GM12878 (cell line): ENCODE data around the gene TTC33. TPM values are rescaled to one million over a fixed set of nuclear protein-coding genes. Genes with fewer than 3 reads are reported as not detected.

Experiments used
- CTCF ChIP-seq, 3 experiments: IDR thresholded peaks in 2 of 3; conservative IDR thresholded peaks in 1 of 3; 2 replicates each; pipeline ENCODE4 v1.5.1; 2011; ENCODE audit warnings: low read depth in 3 of 3, low read length in 3 of 3, mild to moderate bottlenecking in 3 of 3, control low read depth in 2 of 3, moderate library complexity in 2 of 3, inconsistent platforms in 1 of 3, mixed read lengths in 1 of 3; ENCODE audit not compliant: control insufficient read depth in 2 of 3, insufficient read depth in 1 of 3; ENCODE audit errors: extremely low read depth in 1 of 3
- E2F8 ChIP-seq: fragments of 450-650 bp; IDR thresholded peaks from 2 replicates; pipeline ENCODE4 v1.6.1; 2018; ENCODE audit warnings: mild to moderate bottlenecking, low read depth, moderate library complexity; ENCODE audit not compliant: partially characterized antibody
- HDAC6 ChIP-seq: fragments of 200-600 bp; sonication (generic); IDR thresholded peaks from one replicate; pipeline ENCODE4 v1.8.0; 2017; ENCODE audit warnings: antibody characterized with exemption; ENCODE audit not compliant: unreplicated experiment
- SKIL ChIP-seq: fragments of 450-650 bp; IDR thresholded peaks from 2 replicates; pipeline ENCODE4 v1.6.1; 2017; ENCODE audit warnings: mild to moderate bottlenecking, low read depth, inconsistent platforms; ENCODE audit not compliant: poor library complexity, severe bottlenecking
- SREBF1 ChIP-seq: IDR thresholded peaks from 2 replicates; pipeline ENCODE4 v1.6.1; 2012; ENCODE audit warnings: mild to moderate bottlenecking, low read length
- polyA plus RNA-seq, 11 experiments: library from polyadenylated mRNA; depleted of rRNA in 4 of 11; unstranded in 6 of 11; stranded (reverse) in 5 of 11; fragments of >200 nt; fragmentation: Nextera tagmentation in 4 of 11; fragmentation: Illumina TruSeq in 1 of 11; extraction: Ambion mirVana in 4 of 11; extraction: Trizol in 1 of 11; gene quantifications; 1 replicate in 1 of 11; 2 replicates in 10 of 11; pipeline versions ENCODE4 v1.2.1 to v1.2.3, GENCODE V29; 2011 to 2016; ENCODE audit warnings: inconsistent platforms in 2 of 11, missing spikeins in 2 of 11, low read depth in 1 of 11
- total RNA-seq, 4 experiments: library from RNA; depleted of rRNA in 3 of 4; stranded (reverse); fragments of >200 nt in 3 of 4; fragmentation: Illumina TruSeq in 1 of 4; extraction: Trizol in 1 of 4; gene quantifications; 2 replicates each; pipeline versions ENCODE4 v1.2.1 to v1.2.3, GENCODE V29; 2013 to 2021

Gene TTC33
- total and polyA plus RNA-seq, 10 of the 15 experiments (the other 5 are each of a cell fraction or from before 2014, with no cell fraction given): 7.9 to 22.3 (median 14.6) TPM

- TF ChIP-seq E2F8: no peak
- no peak for TF ChIP-seq SREBF1
- no peak for TF ChIP-seq CTCF (IDR thresholded peaks at IDR 0.05 in 2 of 3, conservative IDR thresholded peaks at IDR 0.05 in 1 of 3; ENCODE audit: control insufficient read depth in 2 of 3, extremely low read depth in 1 of 3, insufficient read depth in 1 of 3, low read depth in 3 of 3, low read length in 3 of 3)
- TF ChIP-seq HDAC6: no peak
- no peak for TF ChIP-seq SKIL
Measured at GRCh38 chr5:40551496-40552491, 204.0 kb downstream of the TTC33 start (continued).
